Nephron (organoid): Measurements from ENCODE around the gene SLC6A7.

ENCODE experiments used
- H3K27ac Mint-ChIP-seq, 3 experiments: 2 replicates each; pipeline ENCODE4 v1.8.0; 2020; ENCODE audit warnings: mixed read lengths in 3 of 3, mild to moderate bottlenecking in 2 of 3, moderate library complexity in 1 of 3
- H3K27me3 Mint-ChIP-seq: 2 replicates; pipeline ENCODE4 v1.8.0; 2021; ENCODE audit warnings: low read depth, mild to moderate bottlenecking, moderate library complexity, mixed read lengths
- H3K36me3 Mint-ChIP-seq: 2 replicates; pipeline ENCODE4 v1.8.0; 2020; ENCODE audit warnings: low read depth, mixed read lengths
- H3K4me1 Mint-ChIP-seq: 2 replicates; pipeline ENCODE4 v1.8.0; 2020; ENCODE audit warnings: mixed read lengths
- H3K4me3 Mint-ChIP-seq, 3 experiments: 2 replicates each; pipeline ENCODE4 v1.8.0; 2020; ENCODE audit warnings: mild to moderate bottlenecking in 3 of 3, mixed read lengths in 3 of 3, moderate library complexity in 2 of 3
- H3K9me3 Mint-ChIP-seq: 2 replicates; pipeline ENCODE4 v1.8.0; 2020; ENCODE audit warnings: mixed read lengths
- CTCF ChIP-seq, 3 experiments: fragments of 200-600 bp; sonication (generic); IDR thresholded peaks; one replicate each; pipeline ENCODE4 v1.5.0; 2021; ENCODE audit warnings: antibody characterized with exemption in 3 of 3; ENCODE audit not compliant: unreplicated experiment in 3 of 3

The SLC6A7 gene

GRCh38 chr5:150143350-150144245, 46.3 kb upstream of the SLC6A7 start:
- TF ChIP-seq CTCF (IDR thresholded peaks at IDR 0.05; ENCODE audit: unreplicated experiment in 3 of 3) = no peak
- peak overlapping the region; percentile 97 to 99 (median 97) for H3K27ac Mint-ChIP-seq
- H3K4me1 Mint-ChIP-seq = peaks cover 88% of the 10 kb centered on the region
- H3K36me3 Mint-ChIP-seq = peaks cover 11% of the 10 kb centered on the region
- no peaks in the 10 kb centered on the region for H3K27me3 Mint-ChIP-seq
- peak overlapping the region; percentile 65 to 79 (median 72) for H3K4me3 Mint-ChIP-seq
- no peaks in the 10 kb centered on the region for H3K9me3 Mint-ChIP-seq

- peak overlapping the region; percentile 65 to 79 (median 72) for H3K4me3 Mint-ChIP-seq
- no peak for TF ChIP-seq CTCF (IDR thresholded peaks at IDR 0.05; ENCODE audit: unreplicated experiment in 3 of 3)
- peak overlapping the region; percentile 97 to 99 (median 97) for H3K27ac Mint-ChIP-seq
- H3K4me1 Mint-ChIP-seq = peaks cover 86% of the 10 kb centered on the region
- peaks cover 15% of the 10 kb centered on the region for H3K36me3 Mint-ChIP-seq
- H3K9me3 Mint-ChIP-seq = no peaks in the 10 kb centered on the region
- H3K27me3 Mint-ChIP-seq = no peaks in the 10 kb centered on the region
Observed at GRCh38 chr5:150144246-150144801, 45.5 kb upstream of the SLC6A7 start.

GRCh38 chr5:150144879-150145278, 45.0 kb upstream of the SLC6A7 start:
- Mint-ChIP-seq H3K4me3 (peak overlapping the region; percentile 37 to 59 (median 53)), H3K36me3 (peaks cover 15% of the 10 kb centered on the region), H3K27me3 (no peaks in the 10 kb centered on the region), H3K4me1 (peaks cover 81% of the 10 kb centered on the region), H3K9me3 (no peaks in the 10 kb centered on the region), H3K27ac (peak overlapping the region; percentile 97 to 98 (median 97))
- no peak for TF ChIP-seq CTCF (IDR thresholded peaks at IDR 0.05; ENCODE audit: unreplicated experiment in 3 of 3)

GRCh38 chr5:150146235-150146634, 43.6 kb upstream of the SLC6A7 start:
- H3K4me1 Mint-ChIP-seq = peaks cover 73% of the 10 kb centered on the region
- H3K36me3 Mint-ChIP-seq = peaks cover 19% of the 10 kb centered on the region
- H3K4me3 Mint-ChIP-seq = peak overlapping the region in 1 of 3 experiments; percentile 7
- no peaks in the 10 kb centered on the region for H3K9me3 Mint-ChIP-seq
- peak overlapping the region; percentile 95 to 97 (median 97) for H3K27ac Mint-ChIP-seq
- no peak for TF ChIP-seq CTCF (IDR thresholded peaks at IDR 0.05; ENCODE audit: unreplicated experiment in 3 of 3)
- H3K27me3 Mint-ChIP-seq = no peaks in the 10 kb centered on the region

GRCh38 chr5:150146862-150147601, 42.8 kb upstream of the SLC6A7 start:
- no peak for TF ChIP-seq CTCF (IDR thresholded peaks at IDR 0.05; ENCODE audit: unreplicated experiment in 3 of 3)
- peak overlapping the region in 1 of 3 experiments; percentile 26 for H3K4me3 Mint-ChIP-seq
- H3K27ac Mint-ChIP-seq = peak overlapping the region; percentile 95 to 97 (median 97)
- peaks cover 16% of the 10 kb centered on the region for H3K36me3 Mint-ChIP-seq
- H3K9me3 Mint-ChIP-seq = no peaks in the 10 kb centered on the region
- peaks cover 65% of the 10 kb centered on the region for H3K4me1 Mint-ChIP-seq
- H3K27me3 Mint-ChIP-seq = no peaks in the 10 kb centered on the region
